Stimulated activated CD4-positive, alpha-beta T cell treated with anti-CD3 and anti-CD28 coated beads, Interleukin-4, amount 100 ng/mL, for 48 hours (primary cell): Measurements from ENCODE around the gene ANAPC2.

Experiments
- DNase-seq, 2 donors: peaks; one replicate each; pipeline ENCODE4 v3.0.0-alpha.2; 2020; ENCODE audit warnings: low read depth in 2 of 2

ANAPC2 gene

GRCh38 chr9:137192859-137193258, 4.5 kb upstream of the ANAPC2 start:
- no peak for DNase-seq

GRCh38 chr9:137192448-137192780, 4.1 kb upstream of the ANAPC2 start:
- no peak for DNase-seq

- DNase-seq, result no peak
Measured at GRCh38 chr9:137191691-137192447, 3.5 kb upstream of the ANAPC2 start.

DNA sequence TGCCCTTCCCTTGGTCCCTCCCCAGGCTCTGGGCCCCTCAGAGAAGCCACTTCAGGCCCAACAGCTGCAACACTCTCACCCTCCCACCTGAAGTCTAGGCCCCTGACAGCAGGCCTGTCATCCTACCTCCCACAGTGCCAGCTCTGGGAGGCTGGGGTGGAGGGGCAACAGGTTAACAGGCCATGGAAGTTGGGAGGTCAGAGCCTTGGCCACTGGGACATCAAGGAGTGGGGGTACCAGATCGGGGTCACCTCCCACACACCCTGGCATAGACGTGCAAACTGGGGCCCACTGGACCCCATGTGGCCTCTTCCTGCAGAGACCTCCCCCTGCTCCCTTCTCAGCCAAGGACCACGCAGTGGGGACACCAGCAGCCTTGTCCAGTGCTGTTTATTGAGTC, 2.9 kb upstream of the ANAPC2 start:
- DNase-seq, result no peak

- no peak for DNase-seq
Measured at GRCh38 chr9:137190315-137190856, 2.0 kb upstream of the ANAPC2 start.

GRCh38 chr9:137189297-137190295, 1.2 kb upstream of the ANAPC2 start:
- DNase-seq, result no peak

- DNase-seq, result no peak
Measured at GRCh38 chr9:137188086-137188489, 272 bp downstream of the ANAPC2 start.

DNA sequence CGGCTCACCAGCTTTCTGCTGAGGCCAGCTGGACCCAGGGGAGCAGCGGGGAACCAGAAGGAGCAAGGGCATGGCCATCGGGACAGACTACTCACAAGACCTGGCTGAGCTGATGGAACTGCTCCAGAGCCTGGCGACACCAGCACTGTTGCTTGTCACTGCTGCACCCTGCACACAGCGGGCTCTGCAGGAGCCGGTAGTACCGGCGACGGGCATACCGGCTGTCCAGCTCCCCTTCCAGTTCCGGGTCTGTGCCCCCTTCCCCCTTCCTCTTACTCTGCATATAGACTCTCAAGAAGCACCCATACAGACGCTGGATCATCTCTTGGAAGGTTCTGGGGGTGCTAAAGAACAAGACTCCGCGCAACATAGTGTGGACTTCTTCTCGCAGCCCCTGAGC, 974 bp downstream of the ANAPC2 start:
- DNase-seq, result no peak

DNA sequence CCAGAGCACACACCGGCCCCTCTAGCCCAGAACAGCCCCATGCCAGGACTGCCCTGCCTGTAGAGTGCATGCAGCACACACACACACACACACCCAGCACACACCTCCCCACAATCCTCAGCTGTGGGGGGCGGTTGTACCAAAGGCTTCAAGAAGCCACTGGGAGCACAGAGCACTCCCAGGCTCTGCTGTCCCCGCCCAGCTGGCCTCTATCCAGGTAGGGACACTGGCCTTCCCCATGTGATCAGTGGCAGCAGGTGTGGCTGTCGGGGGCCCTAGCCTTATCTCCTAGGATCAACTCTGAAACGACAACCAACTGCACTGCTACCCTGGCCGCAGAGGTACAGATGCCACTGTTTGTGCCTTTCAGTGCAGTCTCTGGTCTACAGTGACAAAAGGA, 2.0 kb downstream of the ANAPC2 start:
- DNase-seq, result no peak

DNA sequence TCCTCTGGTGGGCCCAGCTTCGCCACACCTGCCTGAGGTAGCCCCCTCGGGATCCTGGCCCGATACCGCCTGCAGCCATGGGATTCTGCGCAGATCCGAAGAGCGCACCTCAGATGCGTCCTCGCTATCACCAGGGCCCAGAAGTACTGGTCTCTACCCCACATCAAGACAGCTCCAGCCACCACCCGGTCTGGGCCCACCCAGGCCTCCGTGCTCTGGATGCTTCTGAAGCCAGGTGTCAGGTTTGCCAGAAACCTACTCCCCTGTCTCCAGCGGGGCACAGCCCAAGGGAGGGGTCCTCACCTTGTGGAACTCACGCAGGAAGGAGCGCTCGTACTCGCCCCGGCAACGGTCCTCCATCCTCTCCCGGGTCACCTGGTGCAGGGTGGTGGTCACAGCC, 2.4 kb downstream of the ANAPC2 start:
- DNase-seq, result no peak

GRCh38 chr9:137184881-137185660, 3.3 kb downstream of the ANAPC2 start:
- no peak for DNase-seq

DNA sequence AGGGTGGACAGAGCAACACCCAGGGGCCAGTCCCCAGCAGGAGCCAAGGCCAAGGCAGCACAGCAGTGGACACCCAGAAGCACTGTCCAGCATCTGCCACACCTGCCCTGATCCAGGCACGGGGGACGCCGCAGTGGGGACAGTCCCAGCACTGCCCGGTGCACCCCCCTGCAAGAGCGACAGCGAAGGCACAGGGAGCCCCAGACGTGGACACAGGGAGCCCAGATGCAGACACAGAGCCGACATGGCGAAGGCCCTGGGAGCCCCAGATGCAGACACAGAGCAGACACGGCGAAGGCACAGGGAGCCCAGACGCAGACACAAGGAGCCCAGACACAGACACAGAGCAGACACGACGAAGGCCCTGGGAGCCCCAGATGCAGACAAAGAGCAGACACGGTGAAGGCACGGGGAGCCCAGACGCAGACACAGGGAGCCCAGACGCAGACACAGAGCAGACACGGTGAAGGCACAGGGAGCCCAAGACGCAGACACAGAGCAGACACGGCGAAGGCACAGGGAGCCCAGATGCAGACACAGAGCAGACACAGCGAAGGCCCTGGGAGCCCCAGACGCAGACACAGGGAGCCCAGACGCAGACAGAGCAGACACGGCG, 4.3 kb downstream of the ANAPC2 start:
- no peak for DNase-seq

- DNase-seq, result no peak
Measured at GRCh38 chr9:137182836-137183235, 5.5 kb downstream of the ANAPC2 start.

GRCh38 chr9:137181680-137182079, 6.7 kb downstream of the ANAPC2 start:
- DNase-seq, result no peak

DNA sequence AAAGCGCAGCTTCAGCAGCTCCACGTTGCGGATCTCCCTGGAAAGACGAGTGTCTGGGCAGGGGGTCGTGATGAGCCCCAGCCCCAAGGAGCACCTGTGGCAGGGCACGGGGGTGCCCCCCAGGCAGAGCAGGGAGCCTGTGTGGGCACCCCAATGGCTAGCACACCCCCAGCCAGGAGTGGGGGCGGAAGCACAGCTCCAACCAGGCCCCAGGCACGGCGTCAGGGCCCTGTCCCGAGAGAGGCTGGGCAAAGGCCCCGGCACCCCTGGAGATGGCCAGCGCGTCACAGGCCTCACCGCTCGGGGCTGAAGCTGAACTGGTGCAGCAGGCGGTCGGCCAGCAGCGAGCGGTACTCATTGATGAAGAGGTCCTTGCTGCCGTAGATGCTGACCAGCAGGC, 7.9 kb downstream of the ANAPC2 start:
- DNase-seq, result no peak

- DNase-seq, result no peak
Measured at GRCh38 chr9:137179761-137180160, 8.6 kb downstream of the ANAPC2 start.

DNA sequence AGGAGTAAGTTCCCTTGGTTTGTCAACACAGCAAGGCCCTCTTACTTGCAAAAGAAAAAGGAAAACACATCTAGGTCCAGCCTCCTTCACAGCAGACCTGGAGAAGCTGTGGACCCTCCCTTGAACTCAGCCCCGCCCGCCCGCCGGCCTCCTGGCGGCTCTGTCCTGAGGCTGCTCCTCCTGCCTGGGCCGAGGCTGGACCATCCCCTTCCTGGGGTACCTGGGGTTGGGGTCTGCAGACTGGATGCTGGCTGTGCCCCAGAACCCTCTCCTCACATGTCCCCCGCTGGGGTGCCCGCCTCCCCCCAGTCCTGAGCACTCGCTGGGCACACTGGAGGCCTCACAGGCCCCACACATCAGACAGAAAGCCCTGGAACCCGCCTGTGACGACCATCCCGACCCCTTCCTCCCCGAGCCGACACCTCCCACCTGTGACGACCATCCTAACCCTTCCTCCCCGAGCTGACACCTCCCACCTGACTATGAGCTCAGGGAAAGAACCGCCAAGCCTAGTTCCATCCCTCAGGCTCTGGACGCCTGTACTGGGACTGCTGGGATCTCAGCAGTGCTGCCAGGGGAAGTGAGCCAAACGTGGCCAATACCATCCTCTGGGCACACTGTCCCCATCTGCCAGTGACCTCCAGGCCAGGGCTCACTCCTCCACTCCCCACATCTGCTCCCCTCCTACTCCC, 9.3 kb downstream of the ANAPC2 start:
- no peak for DNase-seq

GRCh38 chr9:137178201-137178938, 10.0 kb downstream of the ANAPC2 start:
- DNase-seq, result no peak

DNA sequence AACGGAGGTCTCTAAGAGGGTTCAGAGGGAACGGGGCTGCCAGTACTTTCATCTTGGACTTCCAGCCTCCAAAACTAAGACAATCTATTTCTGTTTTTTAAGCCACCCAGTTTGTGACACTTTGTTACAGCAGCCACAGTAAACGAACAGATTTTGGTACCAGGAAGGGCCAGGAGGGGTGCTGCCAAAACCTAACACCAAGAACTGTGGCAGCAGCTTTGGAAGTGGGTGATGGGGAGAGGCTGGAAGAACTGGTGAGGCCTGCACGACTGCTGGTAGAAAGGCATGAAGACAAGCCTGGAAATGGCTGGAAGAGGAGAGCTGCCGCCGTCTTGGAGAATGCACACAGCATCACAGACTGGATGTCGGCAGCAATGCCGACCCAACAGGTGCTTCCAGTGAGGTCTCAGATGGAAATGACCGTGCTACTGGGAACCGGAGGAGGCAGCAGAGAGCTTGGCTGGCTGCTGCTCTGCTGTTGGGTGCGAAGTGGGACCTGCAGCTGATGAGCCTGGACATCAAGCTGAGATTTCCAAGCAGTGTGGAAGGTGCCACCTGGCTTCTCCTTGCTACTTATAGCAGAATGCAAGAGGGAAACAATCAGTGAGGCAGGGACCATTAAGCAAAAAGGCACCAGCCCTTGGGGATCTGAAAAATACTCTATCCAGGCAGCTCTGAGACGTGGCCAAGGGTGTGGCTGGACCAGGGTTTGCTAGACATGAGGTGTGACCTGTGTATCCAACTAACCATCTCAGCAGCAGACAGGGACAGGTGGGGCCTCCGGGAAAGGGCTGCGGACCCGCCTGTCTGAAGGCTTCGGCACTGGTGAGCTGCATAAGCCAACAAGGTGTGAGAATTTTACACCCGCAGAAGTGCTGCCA, 11.8 kb downstream of the ANAPC2 start:
- no peak for DNase-seq
